ENCODE measurements around the gene RERE. TPM values are rescaled to one million over a fixed set of nuclear protein-coding genes. Genes with fewer than 3 reads are reported as not detected.

RERE gene
- total RNA-seq, 1 experiment from 2014 or later, result 161 TPM

DNA sequence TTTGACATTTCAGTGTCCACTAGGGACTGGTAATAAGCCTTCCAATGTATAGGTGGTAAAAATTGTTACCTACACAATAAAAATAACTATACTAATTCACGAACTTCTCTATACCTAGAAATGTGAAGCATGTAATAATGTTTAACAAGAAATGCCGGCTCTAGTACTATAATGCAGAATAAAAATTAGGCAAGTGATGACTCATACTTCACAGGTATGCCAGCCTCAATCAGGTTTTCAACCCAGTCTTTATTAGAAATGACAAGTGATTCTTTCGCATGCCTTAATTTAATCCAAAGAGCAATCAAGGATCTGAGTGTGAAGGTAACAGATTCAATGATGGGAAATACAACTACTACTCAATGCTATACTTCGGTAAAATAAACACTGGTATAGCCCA, 134.9 kb downstream of the RERE start (continued):
- TF ChIP-seq ATF2 (CRISPR knock-in tag; IDR thresholded peaks at IDR 0.05; ENCODE audit: borderline replicate concordance, low read depth) (no peak), CBFB (CRISPR knock-in tag; IDR thresholded peaks at IDR 0.05; ENCODE audit: low read depth) (no peak), GABPB1 (CRISPR knock-in tag; IDR thresholded peaks at IDR 0.05) (no peak), CREM (CRISPR knock-in tag; IDR thresholded peaks at IDR 0.05) (no peak), ZNF317 (CRISPR knock-in tag; IDR thresholded peaks at IDR 0.05; ENCODE audit: borderline replicate concordance, low read depth) (no peak)

- Mint-ChIP-seq H3K27ac (peak overlapping the region; percentile 34; the same call in 1 of the 2 replicates), H3K36me3 (no peaks in the 10 kb centered on the region), H3K4me3 (no peak overlapping the region), H3K4me1 (peaks cover 40% of the 10 kb centered on the region), H3K9me3 (no peaks in the 10 kb centered on the region), H3K27me3 (ENCODE audit: low read depth) (no peaks in the 10 kb centered on the region)
- ChIA-PET POLR2A (no interaction called here), CTCF (interaction anchor here (1.0 to 1.9 kb wide), 3 partner anchors 45 to 193 kb away, joined by 3 to 8 read pairs (median 7); no protein-coding TSS in a partner anchor)
- ATAC-seq (no peak), DNase-seq (ENCODE audit: low spot score) (no peak)
- no peak for TF ChIP-seq ZBTB21 (CRISPR knock-in tag; IDR thresholded peaks at IDR 0.05; ENCODE audit: borderline replicate concordance)
These were observed 135.5 kb downstream of the RERE start for GRCh38 chr1:8681911-8682310.

GRCh38 chr1:8680664-8681650, 136.5 kb downstream of the RERE start:
- POLR2A ChIA-PET, result no interaction called here
- no peak overlapping the region; the same call in 1 of the 2 replicates for H3K27ac Mint-ChIP-seq
- H3K27me3 Mint-ChIP-seq (ENCODE audit: low read depth), result no peaks in the 10 kb centered on the region
- peaks cover 40% of the 10 kb centered on the region for H3K4me1 Mint-ChIP-seq
- DNase-seq (ENCODE audit: low spot score) (no peak), ATAC-seq (no peak)
- H3K36me3 Mint-ChIP-seq, result no peaks in the 10 kb centered on the region
- no peak overlapping the region for H3K4me3 Mint-ChIP-seq
- TF ChIP-seq ZNF232 (CRISPR knock-in tag; IDR thresholded peaks at IDR 0.05), result no peak
- no peak for TF ChIP-seq CREM (CRISPR knock-in tag; IDR thresholded peaks at IDR 0.05)
- TF ChIP-seq GABPB1 (CRISPR knock-in tag; IDR thresholded peaks at IDR 0.05), result no peak
- TF ChIP-seq, protein P1, sequence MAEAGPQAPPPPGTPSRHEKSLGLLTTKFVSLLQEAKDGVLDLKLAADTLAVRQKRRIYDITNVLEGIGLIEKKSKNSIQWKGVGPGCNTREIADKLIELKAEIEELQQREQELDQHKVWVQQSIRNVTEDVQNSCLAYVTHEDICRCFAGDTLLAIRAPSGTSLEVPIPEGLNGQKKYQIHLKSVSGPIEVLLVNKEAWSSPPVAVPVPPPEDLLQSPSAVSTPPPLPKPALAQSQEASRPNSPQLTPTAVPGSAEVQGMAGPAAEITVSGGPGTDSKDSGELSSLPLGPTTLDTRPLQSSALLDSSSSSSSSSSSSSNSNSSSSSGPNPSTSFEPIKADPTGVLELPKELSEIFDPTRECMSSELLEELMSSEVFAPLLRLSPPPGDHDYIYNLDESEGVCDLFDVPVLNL (CRISPR knock-in tag; IDR thresholded peaks at IDR 0.05; ENCODE audit: borderline replicate concordance, low read depth), result no peak
- TF ChIP-seq ZBTB21 (CRISPR knock-in tag; IDR thresholded peaks at IDR 0.05; ENCODE audit: borderline replicate concordance), result no peak
- TF ChIP-seq ZNF396 (CRISPR knock-in tag; IDR thresholded peaks at IDR 0.05; ENCODE audit: borderline replicate concordance), result no peak
- TF ChIP-seq HMGXB4 (CRISPR knock-in tag; IDR thresholded peaks at IDR 0.05), result no peak
- TF ChIP-seq MYBL2 (CRISPR knock-in tag; IDR thresholded peaks at IDR 0.05), result no peak
- TF ChIP-seq SMAD3 (CRISPR knock-in tag; IDR thresholded peaks at IDR 0.05; ENCODE audit: borderline replicate concordance), result no peak
- TF ChIP-seq MLX (CRISPR knock-in tag; IDR thresholded peaks at IDR 0.05), result no peak
- no peak for TF ChIP-seq SP1 (CRISPR knock-in tag; conservative IDR thresholded peaks at IDR 0.05)
- TF ChIP-seq CTCF (IDR thresholded peaks at IDR 0.05), result no peak
- TF ChIP-seq, protein P2, sequence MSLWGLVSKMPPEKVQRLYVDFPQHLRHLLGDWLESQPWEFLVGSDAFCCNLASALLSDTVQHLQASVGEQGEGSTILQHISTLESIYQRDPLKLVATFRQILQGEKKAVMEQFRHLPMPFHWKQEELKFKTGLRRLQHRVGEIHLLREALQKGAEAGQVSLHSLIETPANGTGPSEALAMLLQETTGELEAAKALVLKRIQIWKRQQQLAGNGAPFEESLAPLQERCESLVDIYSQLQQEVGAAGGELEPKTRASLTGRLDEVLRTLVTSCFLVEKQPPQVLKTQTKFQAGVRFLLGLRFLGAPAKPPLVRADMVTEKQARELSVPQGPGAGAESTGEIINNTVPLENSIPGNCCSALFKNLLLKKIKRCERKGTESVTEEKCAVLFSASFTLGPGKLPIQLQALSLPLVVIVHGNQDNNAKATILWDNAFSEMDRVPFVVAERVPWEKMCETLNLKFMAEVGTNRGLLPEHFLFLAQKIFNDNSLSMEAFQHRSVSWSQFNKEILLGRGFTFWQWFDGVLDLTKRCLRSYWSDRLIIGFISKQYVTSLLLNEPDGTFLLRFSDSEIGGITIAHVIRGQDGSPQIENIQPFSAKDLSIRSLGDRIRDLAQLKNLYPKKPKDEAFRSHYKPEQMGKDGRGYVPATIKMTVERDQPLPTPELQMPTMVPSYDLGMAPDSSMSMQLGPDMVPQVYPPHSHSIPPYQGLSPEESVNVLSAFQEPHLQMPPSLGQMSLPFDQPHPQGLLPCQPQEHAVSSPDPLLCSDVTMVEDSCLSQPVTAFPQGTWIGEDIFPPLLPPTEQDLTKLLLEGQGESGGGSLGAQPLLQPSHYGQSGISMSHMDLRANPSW (CRISPR knock-in tag; conservative IDR thresholded peaks at IDR 0.05; ENCODE audit: low read depth), result no peak
- TF ChIP-seq ZNF138 (CRISPR knock-in tag; conservative IDR thresholded peaks at IDR 0.05), result no peak
- no peaks in the 10 kb centered on the region for H3K9me3 Mint-ChIP-seq
- CTCF ChIA-PET, result interaction anchor here (0.6 to 2.6 kb wide), 8 partner anchors 9 to 192 kb away, joined by 3 to 10 read pairs (median 4); no protein-coding TSS in a partner anchor

Measured in WTC11 (cell line).